A172 (cell line): ENCODE measurements around the gene CRABP1. TPM values are rescaled to one million over a fixed set of nuclear protein-coding genes. Genes with fewer than 3 reads are reported as not detected.

Experiments used
- total RNA-seq: library from RNA; depleted of rRNA; stranded (reverse); fragments of >200 nt; shearing (Covaris generic); gene quantifications from 2 replicates; pipeline ENCODE4 v1.2.3, GENCODE V29; 2014; rRNA removed

Gene CRABP1
- total RNA-seq, 1 experiment from 2014 or later = not detected

Other genes starting within 250 kb of the CRABP1 start
- gene SH2D7, start 247.8 kb upstream of the CRABP1 start, total RNA-seq = not detected in 2 replicates
- gene CIB2, start 208.9 kb upstream of the CRABP1 start, total RNA-seq = 10.7 and 14.4 TPM in 2 replicates
- 66.2 and 71.5 TPM in 2 replicates for gene IDH3A, start 191.0 kb upstream of the CRABP1 start, total RNA-seq
- not detected in 2 replicates for gene ACSBG1, start 105.8 kb upstream of the CRABP1 start, total RNA-seq
- gene DNAJA4, start 75.8 kb upstream of the CRABP1 start, total RNA-seq = not detected in 2 replicates
- 71.9 and 86.4 TPM in 2 replicates for gene SKIC8, start 40.7 kb upstream of the CRABP1 start, total RNA-seq
- gene IREB2, start 97.9 kb downstream of the CRABP1 start, total RNA-seq = 17.1 and 18.0 TPM in 2 replicates
- gene HYKK, start 167.2 kb downstream of the CRABP1 start, total RNA-seq = 1.6 and 9.9 TPM in 2 replicates
- 579 and 703 TPM in 2 replicates for gene PSMA4, start 200.1 kb downstream of the CRABP1 start, total RNA-seq
- gene CHRNA5, start 225.2 kb downstream of the CRABP1 start, total RNA-seq = 20.3 and 22.8 TPM in 2 replicates